RPMI7951 (cell line): Measurements from ENCODE around the gene LRRC28. TPM values are rescaled to one million over a fixed set of nuclear protein-coding genes. Genes with fewer than 3 reads are reported as not detected.

Experiments
- DNase-seq: peaks from one replicate; pipeline ENCODE4 v3.0.0-alpha.2; 2012; ENCODE audit warnings: low read depth
- total RNA-seq: library from RNA; depleted of rRNA; stranded (reverse); fragments of >200 nt; shearing (Covaris generic); gene quantifications from 2 replicates; pipeline ENCODE4 v1.2.3, GENCODE V29; 2014; rRNA removed

The LRRC28 gene
- total RNA-seq, 1 experiment from 2014 or later = 32.9 TPM

GRCh38 chr15:99435113-99435695, 183.9 kb downstream of the LRRC28 start:
- no peak for DNase-seq

- DNase-seq = no peak
Observed at GRCh38 chr15:99435877-99436541, 184.7 kb downstream of the LRRC28 start.

GRCh38 chr15:99436542-99437314, 185.4 kb downstream of the LRRC28 start:
- no peak for DNase-seq

DNA sequence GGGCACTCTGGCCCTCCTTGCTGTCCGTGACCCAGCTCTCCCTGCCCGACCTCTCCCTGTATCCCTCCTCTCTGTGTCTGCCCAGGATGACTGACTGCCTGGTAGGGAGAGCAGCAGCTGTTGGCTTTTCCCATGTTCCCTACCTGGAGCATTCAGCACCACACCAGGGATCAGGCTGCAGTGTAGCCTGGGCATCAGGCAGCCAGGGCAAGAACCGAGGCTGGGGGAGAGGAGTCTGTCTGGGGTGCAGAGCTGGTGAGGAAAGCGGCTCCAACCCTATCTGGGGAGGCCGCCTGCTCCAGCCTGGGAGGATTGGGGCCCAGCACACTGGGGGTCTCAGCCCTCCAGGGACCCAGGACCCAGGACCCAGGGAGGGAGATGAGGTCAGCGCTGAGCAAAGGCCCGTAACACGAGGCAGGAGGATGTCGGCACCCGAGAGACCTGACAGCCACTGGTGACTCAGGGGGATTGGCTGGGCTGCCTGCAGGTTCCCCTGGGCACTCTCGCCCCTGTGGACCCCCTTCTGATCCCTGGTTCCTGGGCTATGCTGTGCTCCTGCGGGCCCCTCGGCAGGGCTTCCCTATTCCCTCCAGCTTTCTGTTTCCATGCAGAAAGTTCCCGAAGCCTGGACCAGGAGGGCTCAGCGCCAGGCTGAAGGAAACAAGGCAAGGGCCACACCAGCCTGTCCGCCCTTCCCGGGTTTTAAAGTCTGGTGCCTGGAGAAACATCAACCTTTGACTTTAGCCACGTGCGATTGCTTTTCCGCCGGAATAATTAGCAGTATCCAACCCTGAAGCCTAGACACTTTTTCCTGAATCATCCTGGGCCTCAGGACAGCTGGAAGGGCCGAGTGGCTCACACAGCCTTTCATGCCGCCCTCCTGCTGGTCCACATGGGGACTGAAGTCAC, 186.3 kb downstream of the LRRC28 start:
- DNase-seq = no peak

GRCh38 chr15:99438224-99438585, 186.9 kb downstream of the LRRC28 start:
- no peak for DNase-seq

- no peak for DNase-seq
Observed at GRCh38 chr15:99438691-99439523, 187.6 kb downstream of the LRRC28 start.

GRCh38 chr15:99439524-99439835, 188.2 kb downstream of the LRRC28 start:
- DNase-seq = no peak

- no peak for DNase-seq
Observed at GRCh38 chr15:99440029-99440428, 188.7 kb downstream of the LRRC28 start.

Other genes with a start within 250 kb of the LRRC28 start
- not detected in 2 replicates for gene PGPEP1L, start 243.7 kb upstream of the LRRC28 start, total RNA-seq
- gene SYNM, start 146.4 kb upstream of the LRRC28 start, total RNA-seq = 6.6 and 7.3 TPM in 2 replicates
- gene TTC23, start 1.9 kb upstream of the LRRC28 start, total RNA-seq = 37.0 and 38.3 TPM in 2 replicates